Measurements from ENCODE around the gene USP6. TPM values are rescaled to one million over a fixed set of nuclear protein-coding genes. Genes with fewer than 3 reads are reported as not detected.
"Not testable (repeated sequence)": the region's sequence is repeated elsewhere in the genome, so short reads cannot be mapped to it uniquely, and the experiment has no call there.

Gene USP6
- total RNA-seq, 6 experiments from 2014 or later, result 0.02 to 0.07 TPM; not detected in 4

- WGBS (ENCODE audit: insufficient coverage, low coverage, low lambda C conversion rate, missing lambda C conversion rate), result 72% methylated on average over 3 of the region's 6 CpGs
- intact Hi-C loops (cut with DNase I), result no loop called here
- H3K9me3 ChIP-seq, result no peaks in the 10 kb centered on the region
- peak overlapping the region in 1 of 3 donors; percentile 56 for H3K27ac ChIP-seq
- H3K4me1 ChIP-seq, result peaks cover 0 to 23% (median 12%) of the 10 kb centered on the region in 4 donors
- TF ChIP-seq CTCF (IDR thresholded peaks at IDR 0.05) (no peak), POLR2A (IDR thresholded peaks at IDR 0.05) (no peak)
- ATAC-seq (no peak), DNase-seq (peak in 1 of 3 donors; percentile 8)
- H3K36me3 ChIP-seq, result peaks cover 0 to 7% (median 0%) of the 10 kb centered on the region in 4 donors
- no peak overlapping the region for H3K4me3 ChIP-seq
- H3K27me3 ChIP-seq, result no peaks in the 10 kb centered on the region
Measured at GRCh38 chr17:5219536-5219935, 103.7 kb downstream of the USP6 start.

GRCh38 chr17:5220074-5220473 is 104.2 kb downstream of the USP6 start:
- H3K9me3 ChIP-seq, result no peaks in the 10 kb centered on the region
- H3K36me3 ChIP-seq, result peaks cover 0 to 5% (median 0%) of the 10 kb centered on the region in 4 donors
- H3K27ac ChIP-seq, result peak overlapping the region in 2 of 3 donors; percentile 23 to 56
- H3K27me3 ChIP-seq, result no peaks in the 10 kb centered on the region
- intact Hi-C loops (cut with DNase I), result no loop called here
- no peak overlapping the region for H3K4me3 ChIP-seq
- peaks cover 0 to 23% (median 12%) of the 10 kb centered on the region in 4 donors for H3K4me1 ChIP-seq
- ATAC-seq (peak; percentile 75 to 86 (median 82)), DNase-seq (peak in 2 of 3 donors; percentile 52 to 64)
- WGBS (ENCODE audit: insufficient coverage, low coverage, low lambda C conversion rate, missing lambda C conversion rate), result 61% methylated on average over 5 of the region's 5 CpGs
- TF ChIP-seq POLR2A (IDR thresholded peaks at IDR 0.05), result no peak
- TF ChIP-seq CTCF (IDR thresholded peaks at IDR 0.05), result no peak

- intact Hi-C loops (cut with DNase I); H3K4me3 ChIP-seq; H3K27me3 ChIP-seq; H3K9me3 ChIP-seq; H3K36me3 ChIP-seq; ATAC-seq: not testable (repeated sequence)
- WGBS (ENCODE audit: insufficient coverage, low coverage, low lambda C conversion rate, missing lambda C conversion rate), result 85% methylated on average over 5 of the region's 12 CpGs
- peak in 1 of 3 donors; percentile 39 for DNase-seq
- peaks cover 0 to 23% (median 12%) of the 10 kb centered on the region in 4 donors for H3K4me1 ChIP-seq
- H3K27ac ChIP-seq, result peak overlapping the region in 2 of 3 donors; percentile 23 to 56
Measured at GRCh38 chr17:5221912-5222311, 106.1 kb downstream of the USP6 start.

Small RNA genes within 50 kb of the gene (small RNA-seq; reads per million reads assigned to genes)
- 0 reads per million in 2 experiments for gene AC012146.4

Other genes starting within 250 kb of the USP6 start
- gene C17orf107, start 216.5 kb upstream of the USP6 start, total RNA-seq, result 1 to 10 TPM; 1.6 to 4.0 (median 3.2) TPM
- 1 to 10 TPM; 1.4 to 2.9 (median 2.0) TPM for gene CHRNE, start 212.9 kb upstream of the USP6 start, total RNA-seq
- under 1 TPM in 3 of 6 experiments, not detected in 3; 0.13 to 0.20 (median 0.15) TPM for gene GP1BA, start 183.8 kb upstream of the USP6 start, total RNA-seq
- 10 to 100 TPM; 32.6 to 64.2 (median 41.0) TPM for gene SLC25A11, start 176.0 kb upstream of the USP6 start, total RNA-seq
- gene RNF167, start 175.8 kb upstream of the USP6 start, total RNA-seq, result 10 to 100 TPM; 52.1 to 73.5 (median 57.5) TPM
- gene PFN1, start 167.5 kb upstream of the USP6 start, total RNA-seq, result 1,000 to 10,000 TPM in 1 of 6 experiments, 100 to 1,000 TPM in 5; 221 to 1,037 (median 292) TPM
- 10 to 100 TPM; 54.7 to 69.8 (median 58.7) TPM for gene ENO3, start 164.9 kb upstream of the USP6 start, total RNA-seq
- 10 to 100 TPM; 22.3 to 33.9 (median 26.4) TPM for gene SPAG7, start 148.2 kb upstream of the USP6 start, total RNA-seq
- gene CAMTA2, start 128.4 kb upstream of the USP6 start, total RNA-seq, result 10 to 100 TPM; 15.3 to 21.1 (median 17.7) TPM
- 1 to 10 TPM in 2 of 6 experiments, under 1 TPM in 3, not detected in 1; 0.83 to 1.3 (median 0.97) TPM for gene INCA1, start 118.5 kb upstream of the USP6 start, total RNA-seq
- gene KIF1C, start 118.1 kb upstream of the USP6 start, total RNA-seq, result 100 to 1,000 TPM in 3 of 6 experiments, 10 to 100 TPM in 3; 59.8 to 112 (median 99.3) TPM
- gene SLC52A1, start 80.6 kb upstream of the USP6 start, total RNA-seq, result under 1 TPM in 2 of 6 experiments, not detected in 4; 0.13 to 0.20 TPM
- 1 to 10 TPM in 1 of 6 experiments, under 1 TPM in 5; 0.51 to 1.6 (median 0.87) TPM for gene ZFP3, start 37.6 kb upstream of the USP6 start, total RNA-seq
- gene ZNF232, start 4.2 kb upstream of the USP6 start, total RNA-seq, result 1 to 10 TPM; 3.3 to 5.0 (median 4.5) TPM
- 1 to 10 TPM; 1.2 to 3.8 (median 2.2) TPM for gene ZNF594, start 75.8 kb downstream of the USP6 start, total RNA-seq
- gene SCIMP, start 118.8 kb downstream of the USP6 start, total RNA-seq, result 1 to 10 TPM; 1.0 to 9.9 (median 3.2) TPM
- gene RABEP1, start 166.3 kb downstream of the USP6 start, total RNA-seq, result 10 to 100 TPM; 15.5 to 25.4 (median 21.1) TPM

All from right lobe of liver (tissue), 6 donors.